ENCODE results near the gene HDHD3.

DNA sequence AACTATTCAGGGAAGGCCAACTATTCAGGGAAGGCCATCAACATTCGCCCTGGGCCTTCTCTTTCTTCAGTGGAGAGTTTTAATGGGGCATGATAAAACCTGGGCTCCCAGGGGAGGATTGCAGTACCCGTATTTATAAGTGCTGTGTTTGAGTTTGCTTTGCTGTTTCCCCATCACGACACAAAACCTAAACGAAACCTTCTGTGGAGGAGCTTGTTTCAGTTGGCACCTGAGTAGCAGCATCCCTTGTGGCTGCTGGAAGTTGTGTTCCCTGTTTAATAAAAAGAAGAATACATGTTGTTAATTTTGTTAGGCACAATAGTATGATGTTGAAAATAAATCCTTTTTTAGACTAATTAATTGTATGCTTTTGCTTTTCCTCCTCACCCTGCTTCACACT lies 45.0 kb downstream of the HDHD3 start:
- TF ChIP-seq, protein P1, sequence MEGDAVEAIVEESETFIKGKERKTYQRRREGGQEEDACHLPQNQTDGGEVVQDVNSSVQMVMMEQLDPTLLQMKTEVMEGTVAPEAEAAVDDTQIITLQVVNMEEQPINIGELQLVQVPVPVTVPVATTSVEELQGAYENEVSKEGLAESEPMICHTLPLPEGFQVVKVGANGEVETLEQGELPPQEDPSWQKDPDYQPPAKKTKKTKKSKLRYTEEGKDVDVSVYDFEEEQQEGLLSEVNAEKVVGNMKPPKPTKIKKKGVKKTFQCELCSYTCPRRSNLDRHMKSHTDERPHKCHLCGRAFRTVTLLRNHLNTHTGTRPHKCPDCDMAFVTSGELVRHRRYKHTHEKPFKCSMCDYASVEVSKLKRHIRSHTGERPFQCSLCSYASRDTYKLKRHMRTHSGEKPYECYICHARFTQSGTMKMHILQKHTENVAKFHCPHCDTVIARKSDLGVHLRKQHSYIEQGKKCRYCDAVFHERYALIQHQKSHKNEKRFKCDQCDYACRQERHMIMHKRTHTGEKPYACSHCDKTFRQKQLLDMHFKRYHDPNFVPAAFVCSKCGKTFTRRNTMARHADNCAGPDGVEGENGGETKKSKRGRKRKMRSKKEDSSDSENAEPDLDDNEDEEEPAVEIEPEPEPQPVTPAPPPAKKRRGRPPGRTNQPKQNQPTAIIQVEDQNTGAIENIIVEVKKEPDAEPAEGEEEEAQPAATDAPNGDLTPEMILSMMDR (IDR thresholded peaks at IDR 0.05): no peak
- no peak for TF ChIP-seq POLR2A (IDR thresholded peaks at IDR 0.05)
